Fibroblast of lung (primary cell): ENCODE data around the gene MANSC1.

ENCODE experiments used
- EZH2 ChIP-seq: IDR thresholded peaks from 2 replicates; pipeline ENCODE4 v1.5.1; 2012; ENCODE audit warnings: low read length, control low read depth, mild to moderate bottlenecking; ENCODE audit errors: missing control alignments
- TF ChIP-seq, protein P1 (sequence below), 2 donors: IDR thresholded peaks in 1 of 2; conservative IDR thresholded peaks in 1 of 2; 1 replicate in 1 of 2; 2 replicates in 1 of 2; pipeline ENCODE4 v1.5.1; 2011 to 2012; ENCODE audit warnings: low read length in 2 of 2, control low read depth in 1 of 2, inconsistent platforms in 1 of 2, low read depth in 1 of 2, mild to moderate bottlenecking in 1 of 2

DNA sequence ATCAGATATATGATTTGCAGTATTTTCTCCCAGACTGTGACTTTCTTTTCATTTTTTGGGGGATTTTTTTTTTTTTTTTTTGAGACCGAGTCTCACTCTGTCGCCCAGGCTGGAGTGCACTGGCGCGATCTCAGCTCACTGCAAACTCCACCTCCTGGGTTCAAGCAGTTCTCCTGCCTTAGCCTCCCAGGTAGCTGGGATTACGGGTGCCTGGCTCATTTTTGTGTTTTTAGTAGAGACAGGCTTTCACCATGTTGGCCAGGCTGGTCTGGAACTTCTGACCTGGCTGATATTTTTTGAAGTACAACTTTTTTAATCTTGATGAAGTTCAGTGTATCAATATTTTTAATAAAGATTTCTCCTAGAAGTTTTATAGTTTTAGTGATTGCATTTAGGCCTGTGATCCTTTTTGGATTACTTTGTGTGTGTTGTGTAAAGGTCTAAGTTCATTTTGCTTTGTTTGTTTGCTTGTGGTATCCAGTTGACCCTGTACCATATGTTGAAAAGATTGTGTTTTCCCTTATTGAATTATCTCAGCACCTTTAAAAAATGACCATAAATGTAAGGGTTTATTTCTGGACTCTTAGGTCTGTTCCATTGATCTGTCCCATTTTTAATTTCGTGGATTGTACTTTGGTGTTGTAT, 31.0 kb upstream of the MANSC1 start:
- TF ChIP-seq, protein P1, sequence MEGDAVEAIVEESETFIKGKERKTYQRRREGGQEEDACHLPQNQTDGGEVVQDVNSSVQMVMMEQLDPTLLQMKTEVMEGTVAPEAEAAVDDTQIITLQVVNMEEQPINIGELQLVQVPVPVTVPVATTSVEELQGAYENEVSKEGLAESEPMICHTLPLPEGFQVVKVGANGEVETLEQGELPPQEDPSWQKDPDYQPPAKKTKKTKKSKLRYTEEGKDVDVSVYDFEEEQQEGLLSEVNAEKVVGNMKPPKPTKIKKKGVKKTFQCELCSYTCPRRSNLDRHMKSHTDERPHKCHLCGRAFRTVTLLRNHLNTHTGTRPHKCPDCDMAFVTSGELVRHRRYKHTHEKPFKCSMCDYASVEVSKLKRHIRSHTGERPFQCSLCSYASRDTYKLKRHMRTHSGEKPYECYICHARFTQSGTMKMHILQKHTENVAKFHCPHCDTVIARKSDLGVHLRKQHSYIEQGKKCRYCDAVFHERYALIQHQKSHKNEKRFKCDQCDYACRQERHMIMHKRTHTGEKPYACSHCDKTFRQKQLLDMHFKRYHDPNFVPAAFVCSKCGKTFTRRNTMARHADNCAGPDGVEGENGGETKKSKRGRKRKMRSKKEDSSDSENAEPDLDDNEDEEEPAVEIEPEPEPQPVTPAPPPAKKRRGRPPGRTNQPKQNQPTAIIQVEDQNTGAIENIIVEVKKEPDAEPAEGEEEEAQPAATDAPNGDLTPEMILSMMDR (conservative IDR thresholded peaks at IDR 0.05 in 1 of 2, IDR thresholded peaks at IDR 0.05 in 1 of 2; ENCODE audit: low read depth in 1 of 2, low read length in 2 of 2) = no peak
- no peak for TF ChIP-seq EZH2
